Measurements from ENCODE around the gene LHX8. TPM values are rescaled to one million over a fixed set of nuclear protein-coding genes. Genes with fewer than 3 reads are reported as not detected.
"Not testable (repeated sequence)": the region's sequence is repeated elsewhere in the genome, so short reads cannot be mapped to it uniquely, and the experiment has no call there.

Gene LHX8
- total and polyA plus RNA-seq, 9 of the 15 experiments (the other 6 are each of a cell fraction or from before 2014, with no cell fraction given): not detected

DNA sequence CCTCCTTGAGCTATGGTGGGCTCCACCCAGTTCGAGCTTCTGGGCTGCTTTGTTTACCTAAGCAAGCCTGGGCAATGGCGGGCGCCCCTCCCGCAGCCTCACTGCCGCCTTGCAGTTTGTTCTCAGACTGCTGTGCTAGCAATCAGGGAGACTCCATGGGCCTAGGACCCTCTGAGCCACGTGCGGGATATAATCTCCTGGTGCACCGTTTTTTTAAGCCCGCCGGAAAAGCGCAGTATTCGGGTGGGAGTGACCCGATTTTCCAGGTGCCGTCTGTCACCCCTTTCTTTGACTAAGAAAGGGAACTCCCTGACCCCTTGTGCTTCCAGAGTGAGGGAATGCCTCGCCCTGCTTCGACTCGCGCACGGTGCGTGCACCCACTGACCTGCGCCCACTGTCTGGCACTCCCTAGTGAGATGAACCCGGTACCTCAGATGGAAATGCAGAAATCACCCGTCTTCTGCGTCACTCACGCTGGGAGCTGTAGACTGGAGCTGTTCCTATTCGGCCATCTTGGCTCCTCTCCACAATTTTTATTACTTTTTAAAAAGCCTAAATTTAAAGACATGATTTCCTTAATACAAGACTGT, 21.7 kb upstream of the LHX8 start:
- H3K36me3 ChIP-seq (ENCODE audit: control insufficient read depth, insufficient read depth, low read length); H3K4me2 ChIP-seq (ENCODE audit: insufficient read depth, low read length); CTCF ChIA-PET (ENCODE audit: low intra/inter-chr PET ratio); intact Hi-C loops (cut with micrococcal nuclease); H3K9me1 ChIP-seq (ENCODE audit: control insufficient read depth, insufficient read depth, low read length); FAIRE-seq; BruUV-seq (replicated peaks); ATAC-seq; H3K27me3 ChIP-seq (ENCODE audit: control insufficient read depth in 2 of 2, insufficient read depth in 2 of 2, low read length in 2 of 2); H4K20me1 ChIP-seq (replicated peaks; ENCODE audit: control insufficient read depth, insufficient read depth, low read length); POLR2A ChIA-PET; in situ Hi-C loops (cut with MboI); DNase-seq (ENCODE audit: extremely low read depth in 1 of 4, low spot score in 3 of 4); H3K27ac ChIP-seq (ENCODE audit: extremely low read depth, low read depth, low read length); H3K4me3 ChIP-seq; H3K9ac ChIP-seq (ENCODE audit: insufficient read depth in 1 of 2, low read depth in 2 of 2, low read length in 2 of 2); H3K79me2 ChIP-seq (ENCODE audit: control insufficient read depth, insufficient read depth, low read length); H3K9me3 ChIP-seq (replicated peaks; ENCODE audit: control insufficient read depth, insufficient read depth, low read depth, low read length); H3K4me1 ChIP-seq (replicated peaks in 1 of 2; ENCODE audit: control insufficient read depth in 2 of 2, insufficient read depth in 2 of 2, low read length in 2 of 2); TF ChIP-seq ATF1 (CRISPR knock-in tag; IDR thresholded peaks at IDR 0.05): not testable (repeated sequence)
- peak; percentile 40 for TF ChIP-seq POLR2G (IDR thresholded peaks at IDR 0.05; ENCODE audit: low read depth, low read length)
- TF ChIP-seq FOXA3 (CRISPR knock-in tag; conservative IDR thresholded peaks at IDR 0.05 in 1 of 2, IDR thresholded peaks at IDR 0.05 in 1 of 2): peak in 1 of 2 experiments; percentile 41; a peak in 1 of 4 replicates
- TF ChIP-seq, protein P1, sequence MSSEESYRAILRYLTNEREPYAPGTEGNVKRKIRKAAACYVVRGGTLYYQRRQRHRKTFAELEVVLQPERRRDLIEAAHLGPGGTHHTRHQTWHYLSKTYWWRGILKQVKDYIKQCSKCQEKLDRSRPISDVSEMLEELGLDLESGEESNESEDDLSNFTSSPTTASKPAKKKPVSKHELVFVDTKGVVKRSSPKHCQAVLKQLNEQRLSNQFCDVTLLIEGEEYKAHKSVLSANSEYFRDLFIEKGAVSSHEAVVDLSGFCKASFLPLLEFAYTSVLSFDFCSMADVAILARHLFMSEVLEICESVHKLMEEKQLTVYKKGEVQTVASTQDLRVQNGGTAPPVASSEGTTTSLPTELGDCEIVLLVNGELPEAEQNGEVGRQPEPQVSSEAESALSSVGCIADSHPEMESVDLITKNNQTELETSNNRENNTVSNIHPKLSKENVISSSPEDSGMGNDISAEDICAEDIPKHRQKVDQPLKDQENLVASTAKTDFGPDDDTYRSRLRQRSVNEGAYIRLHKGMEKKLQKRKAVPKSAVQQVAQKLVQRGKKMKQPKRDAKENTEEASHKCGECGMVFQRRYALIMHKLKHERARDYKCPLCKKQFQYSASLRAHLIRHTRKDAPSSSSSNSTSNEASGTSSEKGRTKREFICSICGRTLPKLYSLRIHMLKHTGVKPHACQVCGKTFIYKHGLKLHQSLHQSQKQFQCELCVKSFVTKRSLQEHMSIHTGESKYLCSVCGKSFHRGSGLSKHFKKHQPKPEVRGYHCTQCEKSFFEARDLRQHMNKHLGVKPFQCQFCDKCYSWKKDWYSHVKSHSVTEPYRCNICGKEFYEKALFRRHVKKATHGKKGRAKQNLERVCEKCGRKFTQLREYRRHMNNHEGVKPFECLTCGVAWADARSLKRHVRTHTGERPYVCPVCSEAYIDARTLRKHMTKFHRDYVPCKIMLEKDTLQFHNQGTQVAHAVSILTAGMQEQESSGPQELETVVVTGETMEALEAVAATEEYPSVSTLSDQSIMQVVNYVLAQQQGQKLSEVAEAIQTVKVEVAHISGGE (CRISPR knock-in tag; IDR thresholded peaks at IDR 0.05): peak in 1 of 3 experiments; percentile 74; a peak in 2 of 6 replicates
- peak; percentile 63 for TF ChIP-seq ATF1 (tag; IDR thresholded peaks at IDR 0.05)
- peak; percentile 55 for TF ChIP-seq GABPA (tag; conservative IDR thresholded peaks at IDR 0.05; ENCODE audit: low read depth)
- 0 out of 2 replicates have a peak, but pooled peaks have one; percentile 22 for TF ChIP-seq RBFOX2 (IDR thresholded peaks at IDR 0.05; ENCODE audit: low read depth, low read length)
- peak overlapping the region; percentile 7; the same call in 1 of the 2 replicates for H2AFZ ChIP-seq (ENCODE audit: low read depth, low read length)
- 0% methylated on average over 18 of the region's 26 CpGs for WGBS (ENCODE audit: insufficient coverage, low coverage, missing lambda C conversion rate)
